ENCODE data around the gene UHRF2. TPM values are rescaled to one million over a fixed set of nuclear protein-coding genes. Genes with fewer than 3 reads are reported as not detected.

Gene UHRF2
- total RNA-seq, 1 donor, result 192 TPM

DNA sequence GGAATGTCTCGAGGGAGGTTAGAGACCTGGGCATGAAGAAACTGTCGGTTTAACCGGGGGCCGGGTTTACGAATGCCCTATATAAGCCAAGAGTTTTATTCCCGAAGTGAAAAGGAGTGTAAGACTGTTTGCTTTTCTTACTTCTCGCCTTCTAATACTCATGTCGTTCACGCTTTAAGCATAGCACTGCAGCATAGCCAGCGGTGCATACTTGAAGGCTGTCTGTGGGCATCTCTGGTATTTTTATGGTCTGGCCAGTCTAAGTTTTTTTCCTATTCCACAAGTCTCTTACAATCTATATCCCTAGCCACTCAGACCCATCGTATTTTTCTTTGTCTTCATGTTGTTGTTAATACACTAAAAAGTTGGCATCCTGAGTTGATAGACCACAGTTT, 1.2 kb downstream of the UHRF2 start:
- Histone ChIP-seq H3K4me3 (ENCODE audit: low read length) (peak overlapping the region; percentile 83), H3K9me3 (ENCODE audit: low read depth, low read length) (no peaks in the 10 kb centered on the region), H3K4me1 (ENCODE audit: insufficient read depth, low read length) (peaks cover 55% of the 10 kb centered on the region), H3K27me3 (ENCODE audit: insufficient read depth, low read length) (no peaks in the 10 kb centered on the region)

DNA sequence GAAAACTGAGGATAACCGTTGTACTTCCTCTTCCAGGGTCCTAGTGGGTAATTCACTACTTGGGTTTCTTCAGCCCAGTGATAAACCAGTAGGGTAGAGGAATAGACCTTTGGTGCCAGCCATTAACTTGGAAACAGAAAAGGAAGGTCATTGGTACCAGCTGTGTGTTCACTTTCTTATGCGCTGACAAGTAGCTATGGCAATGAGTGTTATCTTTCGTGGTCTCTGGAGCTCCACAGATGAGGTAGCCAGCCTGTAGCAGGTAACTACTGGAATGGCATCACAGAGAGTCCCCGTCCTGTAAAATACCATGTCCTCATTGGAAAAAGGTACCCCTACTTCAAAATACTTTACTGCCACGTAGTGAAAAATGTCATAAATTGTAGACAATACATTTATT, 2.3 kb downstream of the UHRF2 start:
- peaks cover 55% of the 10 kb centered on the region for H3K4me1 ChIP-seq (ENCODE audit: insufficient read depth, low read length)
- no peaks in the 10 kb centered on the region for H3K27me3 ChIP-seq (ENCODE audit: insufficient read depth, low read length)
- H3K4me3 ChIP-seq (ENCODE audit: low read length), result no peak overlapping the region
- H3K9me3 ChIP-seq (ENCODE audit: low read depth, low read length), result no peaks in the 10 kb centered on the region

DNA sequence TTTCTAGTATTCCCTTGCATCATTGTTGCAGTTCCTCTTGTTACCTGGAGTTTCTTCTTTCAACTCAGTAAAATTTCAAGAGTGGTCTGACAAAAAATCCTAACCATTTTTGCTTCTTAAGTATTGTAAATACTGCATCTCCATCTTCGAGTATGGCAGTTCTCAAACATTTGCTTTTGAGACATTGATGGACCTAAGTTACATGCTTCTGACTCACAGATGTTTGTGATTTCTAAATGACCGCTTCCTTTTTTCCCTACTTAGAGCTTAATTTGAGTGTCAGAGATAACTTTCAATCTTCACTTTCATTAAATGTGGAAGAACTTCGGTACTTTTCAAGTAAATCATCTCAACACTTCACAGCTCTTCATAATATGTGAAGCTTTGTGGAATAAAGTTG, 4.2 kb downstream of the UHRF2 start:
- Histone ChIP-seq H3K4me3 (ENCODE audit: low read length) (no peak overlapping the region), H3K9me3 (ENCODE audit: low read depth, low read length) (no peaks in the 10 kb centered on the region), H3K4me1 (ENCODE audit: insufficient read depth, low read length) (peaks cover 55% of the 10 kb centered on the region), H3K27me3 (ENCODE audit: insufficient read depth, low read length) (no peaks in the 10 kb centered on the region)

DNA sequence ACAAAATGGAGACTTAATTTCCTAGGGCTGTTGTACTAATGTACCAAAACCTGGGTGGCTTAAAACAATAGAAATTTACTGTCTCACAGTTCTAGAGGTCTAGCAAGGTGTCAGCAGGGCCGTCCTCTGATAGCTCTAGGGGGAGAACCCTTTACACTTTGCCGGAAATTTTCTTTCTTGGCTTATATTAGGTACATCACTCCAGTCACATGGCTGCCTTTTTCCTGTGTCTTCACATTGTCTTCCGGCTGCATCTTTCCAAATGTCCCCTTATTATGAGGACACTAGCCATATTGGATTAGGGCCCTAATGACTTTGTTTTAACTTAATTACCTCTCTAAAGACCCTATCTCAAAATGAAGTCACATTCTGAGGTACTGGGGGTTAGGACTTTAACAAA, 5.8 kb downstream of the UHRF2 start:
- Histone ChIP-seq H3K27me3 (ENCODE audit: insufficient read depth, low read length) (no peaks in the 10 kb centered on the region), H3K9me3 (ENCODE audit: low read depth, low read length) (no peaks in the 10 kb centered on the region), H3K4me1 (ENCODE audit: insufficient read depth, low read length) (peaks cover 51% of the 10 kb centered on the region), H3K4me3 (ENCODE audit: low read length) (no peak overlapping the region)

DNA sequence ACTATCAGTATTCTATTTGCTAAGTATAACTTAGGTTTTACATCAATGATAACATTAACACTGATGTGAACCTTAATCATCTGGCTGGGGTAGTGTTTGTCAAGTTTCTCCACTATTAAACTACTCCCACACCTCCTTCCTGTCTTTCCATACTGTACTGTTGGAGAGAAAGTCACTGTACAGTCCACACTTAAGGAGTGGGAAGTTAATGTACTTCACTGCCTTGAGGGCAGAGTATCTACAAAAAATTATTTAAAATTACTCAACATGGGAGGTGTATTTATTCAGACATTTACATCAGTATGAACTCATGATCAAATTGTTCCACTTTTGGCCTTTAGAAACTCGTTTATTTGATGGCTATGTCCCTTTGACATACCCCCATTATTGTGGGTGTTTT, 11.9 kb downstream of the UHRF2 start:
- no peaks in the 10 kb centered on the region for H3K9me3 ChIP-seq (ENCODE audit: low read depth, low read length)
- H3K27me3 ChIP-seq (ENCODE audit: insufficient read depth, low read length), result no peaks in the 10 kb centered on the region
- no peak overlapping the region for H3K4me3 ChIP-seq (ENCODE audit: low read length)
- peaks cover 24% of the 10 kb centered on the region for H3K4me1 ChIP-seq (ENCODE audit: insufficient read depth, low read length)

DNA sequence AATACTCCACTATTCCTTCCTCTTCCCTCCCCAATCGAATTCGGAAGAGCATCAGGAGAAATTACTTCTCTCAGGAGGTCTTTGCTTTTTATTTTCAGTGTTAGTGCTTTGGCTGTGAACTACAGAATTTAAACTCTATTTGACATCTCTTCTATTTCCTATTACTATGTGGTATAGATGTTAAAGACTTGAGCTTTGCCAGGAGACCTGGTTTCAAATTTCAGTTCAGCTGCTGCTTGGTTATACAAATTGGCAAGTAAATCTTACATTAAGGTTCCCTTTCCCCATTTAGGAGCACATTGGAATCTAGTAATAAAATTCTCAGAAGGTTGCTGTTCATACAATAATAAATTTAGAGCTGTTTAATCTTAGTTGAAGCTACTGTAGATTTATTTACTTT, 13.1 kb downstream of the UHRF2 start:
- peaks cover 32% of the 10 kb centered on the region for H3K4me1 ChIP-seq (ENCODE audit: insufficient read depth, low read length)
- no peaks in the 10 kb centered on the region for H3K27me3 ChIP-seq (ENCODE audit: insufficient read depth, low read length)

DNA sequence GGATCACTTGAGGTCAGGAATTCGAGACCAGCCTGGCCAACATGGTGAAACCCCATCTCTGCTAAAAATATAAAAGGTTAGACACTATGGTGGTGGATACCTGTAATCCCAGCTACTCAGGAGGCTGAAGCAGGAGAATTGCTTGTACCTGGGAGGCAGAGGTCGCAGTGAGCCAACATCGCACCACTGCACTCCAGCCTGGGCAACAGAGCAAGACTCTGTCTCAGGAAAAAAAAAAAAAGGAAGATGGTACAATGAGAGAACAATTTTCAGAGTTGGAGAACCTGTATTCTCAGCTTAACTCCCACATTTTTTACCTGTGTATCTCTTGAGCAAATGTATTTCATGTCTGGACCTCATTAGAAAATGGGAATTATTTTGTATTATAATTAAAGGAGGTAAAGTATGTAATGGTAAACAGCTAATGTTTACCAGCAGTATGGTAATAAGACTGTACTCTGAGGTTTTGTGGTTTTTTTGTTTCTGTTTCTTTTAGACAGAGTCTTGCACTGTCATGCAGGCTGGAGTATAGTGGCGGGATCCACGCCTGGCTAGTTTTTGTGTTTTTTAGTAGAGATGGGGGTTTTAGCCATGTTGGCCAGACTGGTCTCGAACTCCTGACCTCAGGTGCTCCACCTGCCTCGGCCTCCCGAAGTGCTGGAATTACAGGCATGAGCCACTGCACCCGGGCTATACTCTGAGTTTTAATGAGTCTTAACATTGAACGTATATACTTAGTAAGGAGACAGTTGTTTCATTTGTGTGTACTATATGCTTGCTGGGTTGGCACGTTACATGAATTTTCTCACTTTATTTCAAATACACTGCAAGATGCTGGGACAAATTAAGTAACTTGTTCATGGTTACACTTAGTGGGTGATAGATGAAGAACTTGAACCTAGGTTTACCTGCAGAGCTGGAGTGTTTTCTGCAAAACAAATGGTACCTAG, 16.2 kb downstream of the UHRF2 start:
- Histone ChIP-seq H3K9me3 (ENCODE audit: low read depth, low read length) (no peaks in the 10 kb centered on the region), H3K27me3 (ENCODE audit: insufficient read depth, low read length) (no peaks in the 10 kb centered on the region), H3K4me1 (ENCODE audit: insufficient read depth, low read length) (peaks cover 41% of the 10 kb centered on the region), H3K4me3 (ENCODE audit: low read length) (no peak overlapping the region)

More for the DNA sequence above, 13.1 kb downstream of the UHRF2 start:
- Histone ChIP-seq H3K9me3 (ENCODE audit: low read depth, low read length) (no peaks in the 10 kb centered on the region), H3K4me3 (ENCODE audit: low read length) (no peak overlapping the region)

DNA sequence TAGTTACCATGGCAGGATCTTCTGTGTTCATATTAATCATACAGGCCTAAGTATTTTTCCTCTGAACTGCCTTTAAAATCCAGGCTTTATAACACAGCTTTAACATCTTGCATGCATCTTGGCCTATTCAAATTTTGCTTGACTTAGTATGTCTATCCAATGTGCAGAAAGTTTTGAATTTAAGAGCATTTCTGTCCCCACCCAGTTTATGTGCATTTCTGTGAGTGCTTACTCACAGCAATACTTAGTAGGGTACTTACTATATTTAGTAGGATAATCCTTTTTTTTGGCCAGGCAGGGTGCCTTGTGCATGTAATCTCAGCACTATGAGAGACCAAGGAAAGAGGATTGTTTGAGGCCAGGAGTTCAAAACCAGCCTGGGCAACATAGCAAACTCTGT, 18.0 kb downstream of the UHRF2 start:
- no peak overlapping the region for H3K4me3 ChIP-seq (ENCODE audit: low read length)
- peaks cover 41% of the 10 kb centered on the region for H3K4me1 ChIP-seq (ENCODE audit: insufficient read depth, low read length)
- no peaks in the 10 kb centered on the region for H3K27me3 ChIP-seq (ENCODE audit: insufficient read depth, low read length)
- no peaks in the 10 kb centered on the region for H3K9me3 ChIP-seq (ENCODE audit: low read depth, low read length)

DNA sequence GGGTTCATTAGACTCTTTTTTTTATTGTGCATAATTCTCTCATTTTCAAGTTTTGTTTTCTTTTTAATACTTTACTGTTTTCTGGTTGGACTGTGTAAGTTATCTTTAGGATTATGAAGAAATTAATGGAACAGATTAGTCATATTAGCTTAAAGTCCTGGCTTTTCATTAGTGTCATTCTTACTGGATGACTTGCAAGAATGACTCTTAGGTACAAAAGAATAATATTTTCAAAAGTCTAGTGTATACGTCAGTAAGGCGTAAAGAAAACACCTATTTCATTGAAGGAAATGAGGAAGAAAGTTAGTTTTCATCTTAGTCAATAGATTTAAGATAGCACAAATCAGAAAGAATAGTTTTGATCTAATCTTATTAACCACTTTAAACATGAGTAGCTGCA, 20.4 kb downstream of the UHRF2 start:
- H3K4me3 ChIP-seq (ENCODE audit: low read length), result no peak overlapping the region
- H3K9me3 ChIP-seq (ENCODE audit: low read depth, low read length), result no peaks in the 10 kb centered on the region
- peaks cover 35% of the 10 kb centered on the region for H3K4me1 ChIP-seq (ENCODE audit: insufficient read depth, low read length)

DNA sequence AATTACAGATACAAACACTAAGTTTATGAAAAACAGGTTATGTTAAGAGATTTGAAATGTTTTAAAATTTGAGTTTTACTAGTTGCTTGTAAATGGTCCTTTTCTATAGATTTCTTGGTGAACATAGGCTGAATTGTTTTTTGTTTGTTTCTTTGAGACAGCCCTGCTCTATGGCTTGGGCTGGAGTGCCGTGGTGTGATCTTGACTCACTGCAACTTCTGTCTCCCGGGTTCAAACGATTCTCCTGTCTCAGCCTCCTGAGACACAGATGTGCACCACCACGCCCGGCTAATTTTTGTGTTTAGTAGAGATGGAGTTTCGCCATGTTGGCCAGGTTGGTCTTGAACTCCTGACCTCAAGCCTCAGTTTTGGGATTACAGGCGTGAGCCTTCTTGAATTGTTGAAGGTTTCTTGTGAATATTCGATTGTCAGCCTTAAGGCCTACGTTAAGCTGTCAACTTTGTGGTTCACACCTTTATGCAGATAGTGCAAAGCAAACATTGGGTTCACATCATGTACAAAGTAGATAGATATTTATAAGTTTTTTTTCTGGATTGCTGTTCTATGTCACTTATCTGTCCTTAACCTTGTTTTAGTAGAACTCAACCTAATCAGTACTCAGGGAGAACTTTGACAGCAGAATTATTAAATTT, 26.2 kb downstream of the UHRF2 start:
- H3K4me3 ChIP-seq (ENCODE audit: low read length), result no peak overlapping the region
- no peaks in the 10 kb centered on the region for H3K9me3 ChIP-seq (ENCODE audit: low read depth, low read length)
- no peaks in the 10 kb centered on the region for H3K27me3 ChIP-seq (ENCODE audit: insufficient read depth, low read length)
- peaks cover 23% of the 10 kb centered on the region for H3K4me1 ChIP-seq (ENCODE audit: insufficient read depth, low read length)

More for the DNA sequence above, 20.4 kb downstream of the UHRF2 start:
- no peaks in the 10 kb centered on the region for H3K27me3 ChIP-seq (ENCODE audit: insufficient read depth, low read length)

DNA sequence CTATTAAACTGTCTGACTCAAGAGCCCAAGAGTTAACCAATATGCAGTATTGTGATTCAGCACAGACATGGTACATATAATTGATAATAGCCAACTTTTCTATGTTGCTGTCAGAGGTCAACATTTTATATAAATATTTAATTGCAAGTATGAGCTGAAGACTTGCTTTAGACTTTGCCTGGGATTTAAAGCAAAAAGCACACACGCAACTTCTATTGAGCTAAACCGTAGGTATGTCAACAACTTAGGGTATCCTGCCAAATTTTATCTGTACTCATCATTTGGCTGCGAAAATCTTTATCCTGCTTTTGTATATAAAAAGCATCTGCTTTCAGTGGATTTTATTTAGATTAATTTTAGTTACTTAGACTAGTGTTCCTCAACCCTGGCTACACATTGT, 27.4 kb downstream of the UHRF2 start:
- H3K27me3 ChIP-seq (ENCODE audit: insufficient read depth, low read length), result no peaks in the 10 kb centered on the region
- H3K9me3 ChIP-seq (ENCODE audit: low read depth, low read length), result no peaks in the 10 kb centered on the region
- no peak overlapping the region for H3K4me3 ChIP-seq (ENCODE audit: low read length)
- H3K4me1 ChIP-seq (ENCODE audit: insufficient read depth, low read length), result peaks cover 30% of the 10 kb centered on the region

DNA sequence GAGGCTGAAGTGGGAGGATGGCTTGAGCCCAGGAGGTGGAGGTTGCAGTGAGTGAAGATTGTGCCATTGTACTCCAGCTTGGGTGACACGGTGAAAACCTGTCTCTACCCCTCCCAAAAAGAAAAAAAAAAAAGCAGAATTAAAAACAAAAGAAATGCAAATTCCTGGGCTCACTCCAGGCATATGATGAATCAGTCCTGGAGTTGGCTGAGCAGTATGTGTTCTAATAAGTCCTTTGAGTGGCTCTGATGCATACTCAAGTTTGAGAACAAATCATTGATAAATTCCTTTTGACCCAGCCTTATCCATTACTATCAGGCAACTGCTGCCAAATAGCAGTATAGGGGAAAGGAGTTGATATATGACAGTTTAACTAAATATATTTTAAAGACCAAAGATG, 28.3 kb downstream of the UHRF2 start:
- peaks cover 30% of the 10 kb centered on the region for H3K4me1 ChIP-seq (ENCODE audit: insufficient read depth, low read length)
- no peaks in the 10 kb centered on the region for H3K27me3 ChIP-seq (ENCODE audit: insufficient read depth, low read length)
- H3K9me3 ChIP-seq (ENCODE audit: low read depth, low read length), result no peaks in the 10 kb centered on the region
- no peak overlapping the region for H3K4me3 ChIP-seq (ENCODE audit: low read length)

DNA sequence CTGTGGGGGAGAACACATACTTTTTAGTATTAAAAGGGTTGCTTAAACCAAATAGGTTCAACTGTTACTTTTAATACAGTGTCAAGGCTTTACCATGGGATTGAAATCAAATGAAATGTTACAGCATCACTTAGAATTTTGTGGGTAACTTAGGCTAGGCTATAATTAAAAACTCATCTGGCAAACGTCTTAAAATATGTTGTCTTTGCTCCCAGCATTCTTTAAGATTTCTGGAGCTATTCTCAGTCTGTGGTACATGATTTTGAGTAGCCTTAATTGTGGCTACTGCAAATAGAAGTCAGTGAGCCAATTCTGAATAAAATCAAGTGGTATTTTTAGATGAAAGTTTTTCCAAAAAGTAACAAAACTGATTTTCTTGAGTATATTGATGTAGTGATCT, 30.7 kb downstream of the UHRF2 start:
- Histone ChIP-seq H3K4me3 (ENCODE audit: low read length) (no peak overlapping the region), H3K27me3 (ENCODE audit: insufficient read depth, low read length) (no peaks in the 10 kb centered on the region), H3K9me3 (ENCODE audit: low read depth, low read length) (no peaks in the 10 kb centered on the region), H3K4me1 (ENCODE audit: insufficient read depth, low read length) (peaks cover 30% of the 10 kb centered on the region)

DNA sequence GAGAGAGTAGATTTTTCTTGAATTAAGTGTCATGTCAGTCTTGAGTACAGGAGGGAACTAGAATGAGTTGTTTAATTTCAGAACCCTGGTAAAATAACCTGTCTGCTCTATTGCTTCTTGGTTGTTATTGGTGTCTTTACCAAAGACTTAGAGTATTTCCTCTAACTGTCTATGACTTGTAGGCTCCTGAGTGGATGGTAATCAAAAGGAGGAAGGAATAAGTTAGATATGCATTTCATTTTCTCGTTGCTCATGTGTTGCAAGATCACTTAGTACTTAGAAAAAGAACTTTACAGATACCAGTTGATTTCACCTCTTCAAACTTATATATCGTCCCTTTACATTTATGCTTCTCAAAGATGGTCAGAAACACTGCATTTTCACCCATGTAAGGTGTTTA, 31.1 kb downstream of the UHRF2 start:
- Histone ChIP-seq H3K27me3 (ENCODE audit: insufficient read depth, low read length) (no peaks in the 10 kb centered on the region), H3K4me1 (ENCODE audit: insufficient read depth, low read length) (peaks cover 30% of the 10 kb centered on the region), H3K4me3 (ENCODE audit: low read length) (no peak overlapping the region), H3K9me3 (ENCODE audit: low read depth, low read length) (no peaks in the 10 kb centered on the region)

DNA sequence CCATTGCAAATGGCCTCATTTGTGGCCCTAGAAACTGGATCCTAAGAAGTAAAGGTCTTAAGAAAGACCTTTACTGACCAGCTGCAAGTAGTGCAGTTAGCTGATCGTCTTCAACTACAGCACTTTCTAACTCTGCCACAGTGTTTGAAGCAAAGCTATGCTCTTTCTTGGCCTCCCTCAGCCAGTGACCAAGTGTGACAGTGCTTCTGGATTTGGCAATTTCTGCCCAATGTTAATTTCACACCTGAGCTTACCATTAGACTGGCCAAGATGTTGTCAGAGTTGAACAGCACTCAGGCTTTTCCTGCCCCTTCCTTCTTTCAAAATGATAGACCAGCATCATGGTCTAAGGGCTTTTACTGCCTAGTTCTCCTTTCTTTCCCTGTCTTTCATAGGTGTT, 36.1 kb downstream of the UHRF2 start:
- no peaks in the 10 kb centered on the region for H3K27me3 ChIP-seq (ENCODE audit: insufficient read depth, low read length)
- H3K9me3 ChIP-seq (ENCODE audit: low read depth, low read length), result no peaks in the 10 kb centered on the region
- peaks cover 17% of the 10 kb centered on the region for H3K4me1 ChIP-seq (ENCODE audit: insufficient read depth, low read length)
- no peak overlapping the region for H3K4me3 ChIP-seq (ENCODE audit: low read length)
